VCaP (cell line): ENCODE data around the gene TSHZ2.
A peak's percentile ranks its signal among the peaks of the same experiment; 100 is the strongest.

Experiments
- H3K27ac ChIP-seq: fragments of 450-650 bp; 2 replicates; pipeline ENCODE4 v1.5.1; 2017
- TF ChIP-seq, protein P1 (sequence below): fragments of 450-650 bp; conservative IDR thresholded peaks from 2 replicates; pipeline ENCODE4 v1.5.1; 2017; ENCODE audit warnings: mild to moderate bottlenecking, moderate library complexity

The TSHZ2 gene

DNA sequence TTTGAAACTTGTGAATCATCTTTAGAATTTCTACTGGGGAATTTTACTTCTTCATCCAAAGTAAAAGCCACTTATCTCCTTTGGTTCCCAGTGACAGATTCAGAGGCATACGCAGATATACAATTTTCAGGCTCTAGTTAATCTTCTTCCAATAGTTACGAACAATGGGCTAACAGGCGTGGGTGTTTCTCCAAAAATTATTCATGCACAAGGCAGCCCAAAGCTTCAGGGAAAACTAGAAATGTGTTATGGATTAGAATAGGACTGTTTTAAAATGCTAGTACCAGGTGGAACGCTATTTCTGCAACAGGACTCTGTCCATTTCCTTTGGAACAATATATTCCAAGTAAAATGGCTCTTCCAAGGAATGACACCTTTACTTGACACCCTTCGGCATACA is 519.3 kb downstream of the TSHZ2 start:
- TF ChIP-seq, protein P1, sequence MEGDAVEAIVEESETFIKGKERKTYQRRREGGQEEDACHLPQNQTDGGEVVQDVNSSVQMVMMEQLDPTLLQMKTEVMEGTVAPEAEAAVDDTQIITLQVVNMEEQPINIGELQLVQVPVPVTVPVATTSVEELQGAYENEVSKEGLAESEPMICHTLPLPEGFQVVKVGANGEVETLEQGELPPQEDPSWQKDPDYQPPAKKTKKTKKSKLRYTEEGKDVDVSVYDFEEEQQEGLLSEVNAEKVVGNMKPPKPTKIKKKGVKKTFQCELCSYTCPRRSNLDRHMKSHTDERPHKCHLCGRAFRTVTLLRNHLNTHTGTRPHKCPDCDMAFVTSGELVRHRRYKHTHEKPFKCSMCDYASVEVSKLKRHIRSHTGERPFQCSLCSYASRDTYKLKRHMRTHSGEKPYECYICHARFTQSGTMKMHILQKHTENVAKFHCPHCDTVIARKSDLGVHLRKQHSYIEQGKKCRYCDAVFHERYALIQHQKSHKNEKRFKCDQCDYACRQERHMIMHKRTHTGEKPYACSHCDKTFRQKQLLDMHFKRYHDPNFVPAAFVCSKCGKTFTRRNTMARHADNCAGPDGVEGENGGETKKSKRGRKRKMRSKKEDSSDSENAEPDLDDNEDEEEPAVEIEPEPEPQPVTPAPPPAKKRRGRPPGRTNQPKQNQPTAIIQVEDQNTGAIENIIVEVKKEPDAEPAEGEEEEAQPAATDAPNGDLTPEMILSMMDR, result no peak
- no peak overlapping the region for H3K27ac ChIP-seq

DNA sequence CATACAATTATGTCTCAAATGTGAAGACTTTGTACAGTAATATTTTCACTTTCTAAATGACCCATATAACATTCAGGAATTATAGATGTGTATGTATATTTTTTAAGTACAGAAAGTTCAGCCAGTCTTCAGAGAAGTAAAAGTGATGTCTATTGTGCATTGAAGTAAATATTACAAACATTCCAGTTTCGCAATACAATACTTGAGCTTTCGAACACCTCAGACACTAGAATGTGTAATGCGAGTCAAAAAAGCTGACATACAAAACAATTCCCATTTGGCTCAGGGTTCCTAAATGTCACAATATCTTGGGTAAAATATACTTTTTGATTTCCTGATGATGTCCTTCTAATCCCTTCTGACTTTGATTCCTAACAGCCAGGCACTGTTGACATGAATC is 520.1 kb downstream of the TSHZ2 start:
- TF ChIP-seq, protein P1, result no peak
- no peak overlapping the region for H3K27ac ChIP-seq

DNA sequence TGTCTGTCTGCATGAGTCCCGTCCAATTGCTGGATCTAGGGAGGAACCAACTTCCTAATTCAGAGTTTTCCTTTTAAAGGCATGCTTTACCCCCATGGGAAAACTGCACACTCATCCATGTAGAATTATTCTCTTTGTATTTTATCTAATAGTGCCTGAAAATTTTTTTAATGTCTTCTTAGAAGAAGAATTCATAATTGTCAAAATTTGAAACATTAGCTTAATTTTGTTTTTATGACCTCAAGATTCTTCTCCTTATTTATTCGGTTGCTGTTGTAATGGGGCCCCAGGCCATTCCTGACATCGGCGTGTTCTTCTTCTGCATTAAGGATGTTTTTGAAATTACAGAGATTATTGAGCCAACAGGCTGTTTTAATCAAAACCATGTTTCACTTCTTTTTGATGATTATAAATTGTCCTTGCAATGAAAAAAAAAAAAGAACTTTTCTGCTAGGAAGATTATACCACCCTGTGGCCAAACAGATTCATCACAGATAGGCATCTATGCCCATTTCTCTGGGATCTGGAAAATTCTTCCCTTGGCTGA is 521.2 kb downstream of the TSHZ2 start:
- no peak overlapping the region for H3K27ac ChIP-seq
- TF ChIP-seq, protein P1, result peak; percentile 68

DNA sequence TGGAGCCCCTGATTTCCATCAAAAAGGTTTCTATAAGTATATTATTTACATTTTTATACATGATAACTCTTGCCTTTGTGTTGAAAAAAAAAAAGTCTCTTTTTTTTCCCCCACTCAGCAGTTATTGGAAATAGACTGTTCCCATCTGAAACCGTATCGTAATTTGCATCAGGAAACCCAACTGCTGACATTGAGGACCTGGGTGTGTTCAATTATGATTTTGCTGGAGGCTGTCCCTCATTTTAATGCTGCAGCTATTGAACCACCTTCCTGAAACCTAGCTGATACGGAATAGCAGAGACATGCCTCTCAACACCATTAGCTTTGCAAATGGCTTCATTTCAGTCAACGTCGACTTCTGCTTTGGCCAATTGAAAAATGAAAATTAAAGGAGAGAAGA is 522.6 kb downstream of the TSHZ2 start:
- TF ChIP-seq, protein P1, result no peak

DNA sequence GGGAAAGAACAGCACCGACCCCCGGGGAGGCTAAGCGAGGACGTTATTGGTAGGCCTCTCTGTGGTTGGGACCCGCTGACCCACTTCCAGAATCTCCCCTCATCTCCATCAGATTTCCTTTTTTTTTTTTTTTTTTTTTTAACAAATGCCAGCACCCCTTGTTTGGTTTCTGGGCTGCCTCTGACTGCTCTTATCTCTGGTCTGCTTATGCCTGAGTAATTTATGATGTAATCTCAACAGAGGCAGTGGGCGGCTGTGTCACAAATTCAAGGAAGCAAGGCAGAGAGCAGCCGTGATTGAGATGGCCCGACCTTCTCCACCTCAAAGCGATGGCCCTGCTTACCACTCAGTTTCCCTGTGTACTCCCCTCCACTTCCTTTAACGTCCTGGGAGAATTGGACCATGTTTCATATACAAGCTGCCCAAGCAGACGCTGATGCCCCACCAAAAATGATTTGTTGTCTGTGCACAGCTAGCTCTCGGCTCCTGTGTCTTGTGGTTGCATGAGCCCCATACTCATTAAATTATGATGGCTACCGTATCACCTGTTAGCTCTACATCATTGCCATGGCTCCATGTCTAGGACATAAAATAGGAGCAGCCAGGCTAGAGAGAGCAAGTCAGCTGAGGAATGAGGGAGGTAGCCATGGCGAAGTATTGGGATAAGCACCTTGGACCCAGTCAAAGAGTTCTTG is 523.4 kb downstream of the TSHZ2 start:
- TF ChIP-seq, protein P1, result no peak

More for the DNA sequence above, 522.6 kb downstream of the TSHZ2 start:
- no peak overlapping the region for H3K27ac ChIP-seq

DNA sequence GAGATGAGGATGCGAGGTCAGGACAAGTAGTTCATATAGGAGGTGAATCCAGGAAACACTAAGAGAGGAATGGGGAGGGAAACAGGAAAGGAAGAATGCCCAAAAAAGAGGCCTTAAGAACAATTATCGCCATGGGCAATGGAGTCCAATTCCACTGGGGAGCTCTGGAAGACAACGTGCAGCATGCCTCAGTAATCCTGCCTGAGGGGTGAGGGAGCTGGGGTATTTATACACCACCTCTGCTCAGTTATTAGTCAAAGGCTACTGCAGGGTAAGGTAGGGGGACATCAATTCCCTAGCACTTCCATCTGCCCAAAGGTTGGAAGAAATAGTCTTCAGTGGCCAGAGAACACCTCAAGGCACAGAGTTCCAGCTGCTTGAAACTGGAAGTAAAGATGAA is 525.1 kb downstream of the TSHZ2 start:
- TF ChIP-seq, protein P1, result no peak
- no peak overlapping the region for H3K27ac ChIP-seq

More for the DNA sequence above, 523.4 kb downstream of the TSHZ2 start:
- H3K27ac ChIP-seq, result no peak overlapping the region

DNA sequence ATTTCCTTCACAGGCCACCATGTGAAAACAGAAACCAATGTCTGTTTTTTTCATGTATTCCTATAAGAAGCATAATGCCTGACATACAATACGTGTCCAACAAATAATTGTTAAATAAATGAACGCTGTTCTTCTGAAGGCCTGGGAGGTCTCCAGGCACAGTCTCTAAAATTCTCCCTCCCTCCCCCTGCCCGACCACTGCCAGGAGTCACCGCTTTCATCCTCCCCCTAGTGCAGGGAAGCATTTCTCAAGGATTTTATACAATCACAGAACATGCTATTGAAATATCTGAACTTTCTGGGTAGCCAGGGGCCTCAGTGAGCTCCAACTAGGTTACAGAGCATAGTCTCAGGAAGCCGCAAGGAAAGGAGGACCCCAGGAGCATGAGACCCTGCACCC is 526.2 kb downstream of the TSHZ2 start:
- no peak overlapping the region for H3K27ac ChIP-seq
- TF ChIP-seq, protein P1, result no peak
